ENCODE data around the gene CEACAM19.
"Not testable (repeated sequence)": the region's sequence is repeated elsewhere in the genome, so short reads cannot be mapped to it uniquely, and the experiment has no call there.

The CEACAM19 gene

DNA sequence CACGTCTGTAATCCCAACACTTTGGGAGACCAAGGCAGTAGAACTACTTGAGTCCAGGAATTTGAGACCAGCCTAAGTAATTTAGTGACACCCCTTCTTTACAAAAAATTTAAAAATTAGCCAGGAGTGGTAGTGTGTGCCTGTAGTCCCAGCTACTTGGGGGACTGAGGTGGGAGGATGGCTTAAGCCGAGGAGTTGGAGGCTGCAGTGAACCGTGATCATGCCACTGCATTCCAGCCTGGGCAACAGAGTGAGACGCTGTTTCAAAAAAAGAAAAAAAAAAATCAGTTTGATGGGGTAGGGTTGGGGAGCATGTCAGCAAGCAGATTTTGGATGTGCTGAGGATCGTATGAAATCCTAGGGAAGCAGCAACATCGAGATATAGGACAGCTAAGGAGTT is 4.2 kb downstream of the CEACAM19 start:
- no peak for DNase-seq (ENCODE audit: low read depth)
- TF ChIP-seq, protein P1, sequence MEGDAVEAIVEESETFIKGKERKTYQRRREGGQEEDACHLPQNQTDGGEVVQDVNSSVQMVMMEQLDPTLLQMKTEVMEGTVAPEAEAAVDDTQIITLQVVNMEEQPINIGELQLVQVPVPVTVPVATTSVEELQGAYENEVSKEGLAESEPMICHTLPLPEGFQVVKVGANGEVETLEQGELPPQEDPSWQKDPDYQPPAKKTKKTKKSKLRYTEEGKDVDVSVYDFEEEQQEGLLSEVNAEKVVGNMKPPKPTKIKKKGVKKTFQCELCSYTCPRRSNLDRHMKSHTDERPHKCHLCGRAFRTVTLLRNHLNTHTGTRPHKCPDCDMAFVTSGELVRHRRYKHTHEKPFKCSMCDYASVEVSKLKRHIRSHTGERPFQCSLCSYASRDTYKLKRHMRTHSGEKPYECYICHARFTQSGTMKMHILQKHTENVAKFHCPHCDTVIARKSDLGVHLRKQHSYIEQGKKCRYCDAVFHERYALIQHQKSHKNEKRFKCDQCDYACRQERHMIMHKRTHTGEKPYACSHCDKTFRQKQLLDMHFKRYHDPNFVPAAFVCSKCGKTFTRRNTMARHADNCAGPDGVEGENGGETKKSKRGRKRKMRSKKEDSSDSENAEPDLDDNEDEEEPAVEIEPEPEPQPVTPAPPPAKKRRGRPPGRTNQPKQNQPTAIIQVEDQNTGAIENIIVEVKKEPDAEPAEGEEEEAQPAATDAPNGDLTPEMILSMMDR (conservative IDR thresholded peaks at IDR 0.05; ENCODE audit: low read depth, low read length), result no peak
- no peak overlapping the region for H3K4me3 ChIP-seq (ENCODE audit: low read length)

DNA sequence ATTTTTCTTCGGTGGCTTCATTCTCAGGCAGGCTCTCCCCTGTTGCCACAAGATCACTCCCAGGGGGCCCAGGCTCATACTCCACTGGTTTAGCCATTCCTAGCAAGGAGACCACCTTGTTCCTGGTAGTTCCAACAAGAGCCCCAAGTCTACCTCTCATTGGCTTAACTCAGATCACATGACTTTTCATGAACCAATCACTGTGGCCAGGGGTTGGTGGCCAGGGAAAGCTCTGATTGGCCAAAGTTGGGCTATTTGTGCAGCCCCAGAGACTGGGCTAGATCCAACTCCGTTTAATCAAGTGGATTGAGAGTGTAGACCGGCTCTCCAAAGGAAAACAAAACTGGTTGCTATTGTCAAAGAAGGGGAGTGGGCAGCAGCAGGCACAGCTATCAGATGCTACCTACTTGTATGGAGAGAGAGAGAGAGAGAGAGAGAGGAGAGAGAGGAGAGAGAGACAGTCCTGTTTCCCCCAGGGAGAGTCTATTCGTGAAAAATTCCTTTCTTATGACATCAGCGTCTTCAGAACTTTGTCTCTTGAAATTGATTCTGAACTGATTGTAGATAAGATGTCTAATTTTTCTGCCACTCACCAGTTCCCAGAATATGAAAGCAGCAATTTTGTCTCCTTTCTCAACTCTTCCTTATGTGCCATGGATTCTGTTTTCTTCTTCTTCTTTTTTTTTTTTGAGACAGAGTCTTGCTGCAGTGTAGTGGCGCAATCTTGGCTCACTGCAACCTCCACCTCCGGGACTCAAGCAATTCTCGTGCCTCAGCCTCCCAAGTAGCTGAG is 5.9 kb downstream of the CEACAM19 start:
- H3K4me3 ChIP-seq (ENCODE audit: low read length), result no peak overlapping the region
- TF ChIP-seq, protein P1 (conservative IDR thresholded peaks at IDR 0.05; ENCODE audit: low read depth, low read length), result no peak
- peak; percentile 12 for DNase-seq (ENCODE audit: low read depth)

DNA sequence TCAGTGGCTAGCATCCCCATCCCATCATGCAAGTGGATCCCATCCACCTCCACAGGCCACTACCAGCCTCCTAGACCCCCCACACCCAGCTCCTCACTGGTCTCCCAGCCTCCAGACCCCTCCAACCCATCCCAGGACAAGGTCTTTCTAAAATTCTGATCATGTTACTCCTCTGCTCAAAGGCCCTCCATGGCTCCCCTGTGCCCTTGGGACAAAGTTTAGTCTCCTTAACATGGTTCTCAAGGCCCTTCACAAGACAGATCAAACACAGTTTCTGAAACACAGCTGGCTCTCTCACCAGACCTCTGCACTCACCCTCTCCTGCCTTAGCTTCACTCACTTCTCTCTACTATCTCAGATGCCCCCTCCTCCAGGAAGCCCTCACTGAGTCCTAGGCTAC is 9.3 kb downstream of the CEACAM19 start:
- no peak for DNase-seq (ENCODE audit: low read depth)
- TF ChIP-seq, protein P1 (conservative IDR thresholded peaks at IDR 0.05; ENCODE audit: low read depth, low read length), result no peak
- H3K4me3 ChIP-seq (ENCODE audit: low read length), result no peak overlapping the region

DNA sequence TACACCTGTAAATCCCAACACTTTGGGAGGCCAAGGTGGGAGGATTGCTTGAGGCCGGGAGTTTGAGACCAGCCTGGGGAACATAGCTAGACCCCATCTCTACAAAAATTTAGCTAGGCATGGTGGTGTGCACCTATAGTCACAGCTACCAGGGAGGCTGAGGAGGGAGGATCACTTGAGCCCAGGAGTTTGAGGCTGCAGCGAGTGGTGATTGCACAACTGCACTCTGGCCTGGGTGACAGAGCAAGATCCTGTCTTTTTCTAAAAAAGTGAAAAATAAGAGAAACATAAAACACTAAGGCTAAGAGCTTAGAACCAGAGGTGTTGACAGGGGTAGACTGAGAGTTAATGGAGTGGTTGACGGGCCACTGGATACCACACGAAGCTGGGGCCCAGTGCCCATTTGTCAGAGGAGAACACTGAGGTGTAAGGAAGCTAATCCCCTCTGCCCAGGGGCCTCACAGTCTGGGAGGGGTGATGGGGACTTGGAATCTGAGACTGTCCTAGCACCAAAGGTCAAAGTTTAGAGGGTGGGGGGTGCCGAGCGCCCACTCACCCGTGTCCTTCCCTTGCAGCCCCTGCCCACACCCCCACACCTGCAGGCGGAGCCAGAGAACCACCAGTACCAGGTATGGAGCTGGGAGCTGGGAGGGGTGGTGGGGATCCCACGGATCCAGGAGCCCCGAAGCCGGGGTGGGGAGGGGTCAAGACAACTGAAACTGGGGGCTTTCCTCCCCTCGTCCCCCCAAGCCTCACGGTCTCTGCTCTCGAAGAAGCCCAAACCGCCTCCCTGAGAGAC is 10.9 kb downstream of the CEACAM19 start:
- no peak overlapping the region for H3K4me3 ChIP-seq (ENCODE audit: low read length)
- TF ChIP-seq, protein P1 (conservative IDR thresholded peaks at IDR 0.05; ENCODE audit: low read depth, low read length), result no peak
- DNase-seq (ENCODE audit: low read depth), result no peak

DNA sequence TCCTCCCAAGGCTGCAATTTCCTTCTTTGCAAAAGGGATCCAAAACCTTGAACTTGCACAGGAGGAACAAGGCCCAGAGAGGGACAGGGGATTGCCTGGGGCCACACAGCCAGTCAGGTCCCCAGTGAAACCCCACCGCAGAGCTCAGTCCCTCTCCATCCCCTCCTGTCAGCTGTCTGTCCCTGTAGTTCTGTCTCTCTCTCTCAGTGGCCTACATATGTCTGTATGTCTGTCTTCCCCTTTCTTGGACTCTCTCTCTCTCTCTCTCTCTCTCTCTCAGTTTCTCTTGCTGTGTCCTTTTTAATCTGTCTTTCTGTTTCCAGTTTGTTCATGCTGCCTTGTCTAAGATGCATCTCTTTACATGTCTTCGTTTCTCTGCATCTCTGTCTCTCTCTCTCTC is 11.5 kb downstream of the CEACAM19 start:
- DNase-seq (ENCODE audit: low read depth), result no peak
- no peak overlapping the region for H3K4me3 ChIP-seq (ENCODE audit: low read length)
- TF ChIP-seq, protein P1 (conservative IDR thresholded peaks at IDR 0.05; ENCODE audit: low read depth, low read length), result no peak

DNA sequence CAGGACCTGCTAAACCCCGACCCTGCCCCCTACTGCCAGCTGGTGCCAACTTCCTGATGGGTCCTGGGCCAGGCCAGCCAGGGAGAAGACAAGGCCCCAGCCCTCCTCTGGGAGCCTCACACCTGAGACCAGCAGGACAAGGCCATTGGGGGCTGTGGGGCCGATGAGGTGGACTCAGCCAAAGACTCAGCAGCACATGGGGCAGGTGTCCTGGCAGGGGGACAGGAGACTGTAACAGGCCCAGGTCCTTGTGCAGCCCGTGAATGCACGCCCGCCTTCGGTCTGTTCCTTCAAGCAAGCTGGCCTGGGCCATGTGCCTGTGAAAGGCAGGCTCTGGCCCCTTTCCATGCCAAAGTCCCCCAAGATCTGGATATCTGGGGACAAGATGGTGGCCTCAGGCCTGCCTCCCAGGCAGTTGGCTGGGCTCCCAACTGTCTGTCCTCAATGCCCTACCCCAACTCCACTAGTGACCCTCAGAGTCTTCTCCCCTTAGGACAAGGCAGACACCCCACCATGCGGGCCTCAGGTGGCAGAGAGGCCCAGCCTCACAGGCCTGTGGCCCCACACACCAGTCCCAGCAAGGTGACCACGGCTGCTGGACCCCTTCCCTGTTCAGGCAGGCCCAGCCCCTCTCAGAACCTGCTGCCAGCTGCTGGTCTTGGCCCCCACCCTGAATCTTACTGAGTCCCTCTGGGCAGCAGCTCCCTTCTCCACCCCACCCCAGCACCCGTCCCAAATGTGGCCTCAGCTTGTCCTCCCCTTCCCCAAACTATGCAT is 12.3 kb downstream of the CEACAM19 start:
- no peak overlapping the region for H3K4me3 ChIP-seq (ENCODE audit: low read length)
- TF ChIP-seq, protein P1 (conservative IDR thresholded peaks at IDR 0.05; ENCODE audit: low read depth, low read length), result no peak
- DNase-seq (ENCODE audit: low read depth), result no peak

DNA sequence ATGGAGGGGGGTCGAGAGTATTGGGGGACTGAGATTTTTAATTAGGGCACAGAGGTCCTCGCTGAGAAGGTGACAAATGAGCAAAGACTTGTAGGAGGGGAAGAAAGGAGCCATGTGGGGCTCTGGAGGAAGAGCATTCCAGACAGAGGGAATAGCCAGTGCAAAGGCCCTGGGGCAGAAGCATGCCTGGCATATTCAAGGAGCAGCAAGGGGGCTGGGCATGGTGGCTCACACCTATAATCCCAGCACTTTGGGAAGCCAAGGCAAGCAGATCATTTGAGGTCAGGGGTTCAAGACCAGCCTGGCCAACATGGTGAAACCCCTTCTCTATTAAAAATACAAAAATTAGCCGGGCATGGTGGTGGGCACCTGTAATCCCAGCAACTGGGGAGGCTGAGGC is 13.1 kb downstream of the CEACAM19 start:
- DNase-seq (ENCODE audit: low read depth); H3K4me3 ChIP-seq (ENCODE audit: low read length): not testable (repeated sequence)
